ENCODE results near the gene ITSN1. TPM values are rescaled to one million over a fixed set of nuclear protein-coding genes. Genes with fewer than 3 reads are reported as not detected.
"Not testable (repeated sequence)": the region's sequence is repeated elsewhere in the genome, so short reads cannot be mapped to it uniquely, and the experiment has no call there.

ITSN1 gene
- total RNA-seq, 1 experiment from 2014 or later, result 10.9 TPM

DNA sequence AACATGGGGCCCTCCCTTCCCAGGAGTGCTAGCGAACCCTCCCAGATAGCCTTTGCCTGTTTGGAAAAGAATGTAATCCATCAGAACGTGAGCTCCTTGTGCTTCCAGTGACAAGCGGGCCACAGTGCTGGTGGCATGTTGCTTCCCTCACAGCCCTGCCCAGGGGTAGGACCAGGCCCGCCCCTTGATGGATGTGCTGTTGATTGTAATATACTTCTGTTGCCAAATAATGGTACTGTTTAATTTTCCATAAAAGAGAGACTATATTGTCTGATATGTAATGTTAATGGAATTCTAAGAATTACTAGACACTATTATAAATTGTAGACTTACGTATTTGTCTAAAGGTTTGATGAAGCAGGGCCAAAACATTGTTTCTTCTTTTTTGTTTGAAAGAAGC lies 256.9 kb downstream of the ITSN1 start:
- in situ Hi-C loops (cut with HindIII; ENCODE audit: low pct_unique_long_range_greater_than_20kb, low sequenced_read_pairs), result no loop called here
- DNase-seq (ENCODE audit: low read depth, low spot score), result no peak

- DNase-seq (ENCODE audit: low read depth, low spot score), result peak; percentile 82
- in situ Hi-C loops (cut with HindIII; ENCODE audit: low pct_unique_long_range_greater_than_20kb, low sequenced_read_pairs), result no loop called here
Measured at GRCh38 chr21:33901412-33902288, 259.3 kb downstream of the ITSN1 start.

DNA sequence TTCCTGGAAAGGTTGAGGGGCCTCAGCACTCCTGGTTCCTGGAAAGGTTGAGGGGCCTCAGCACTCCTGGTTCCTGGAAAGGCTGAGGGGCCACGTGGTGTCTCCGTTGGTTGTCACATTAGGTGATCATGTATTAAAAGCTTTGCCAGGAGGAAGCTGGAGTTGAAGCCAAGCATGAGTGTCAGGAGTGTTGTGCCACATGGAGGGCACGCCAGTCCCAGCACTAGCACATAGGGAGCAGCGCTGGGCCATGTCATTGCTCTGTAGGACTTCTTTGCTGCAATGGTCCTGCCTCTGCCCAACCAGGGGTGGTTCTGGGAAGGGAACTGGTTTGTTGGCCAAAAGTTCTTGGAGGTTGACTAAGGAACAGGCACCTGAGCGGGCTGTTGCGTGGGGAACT lies 260.0 kb downstream of the ITSN1 start:
- DNase-seq (ENCODE audit: low read depth, low spot score), result no peak
- in situ Hi-C loops (cut with HindIII; ENCODE audit: low pct_unique_long_range_greater_than_20kb, low sequenced_read_pairs), result no loop called here

DNA sequence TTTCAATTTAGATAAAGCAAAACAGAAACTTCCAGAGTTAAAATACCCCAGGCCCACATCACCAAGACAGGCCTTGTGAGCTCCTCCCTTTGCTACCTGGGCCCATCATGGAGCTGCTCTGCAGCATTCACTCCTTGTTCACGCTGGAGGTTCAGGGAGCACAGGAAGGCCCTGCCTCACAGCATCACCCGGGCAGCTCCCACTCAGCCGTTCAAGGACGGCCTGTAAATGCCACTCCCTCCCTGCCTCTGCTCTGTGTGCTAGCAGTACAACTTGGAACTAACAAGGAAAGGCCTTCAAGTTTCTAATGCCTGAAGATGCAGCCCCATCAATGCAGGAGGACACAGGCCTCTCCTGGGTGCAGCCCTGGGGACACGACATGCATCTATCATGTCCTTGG lies 261.7 kb downstream of the ITSN1 start:
- in situ Hi-C loops (cut with HindIII; ENCODE audit: low pct_unique_long_range_greater_than_20kb, low sequenced_read_pairs), result no loop called here
- no peak for DNase-seq (ENCODE audit: low read depth, low spot score)

GRCh38 chr21:33908760-33909159 lies 266.5 kb downstream of the ITSN1 start:
- in situ Hi-C loops (cut with HindIII; ENCODE audit: low pct_unique_long_range_greater_than_20kb, low sequenced_read_pairs), result no loop called here
- DNase-seq (ENCODE audit: low read depth, low spot score), result no peak

GRCh38 chr21:33909756-33910155 lies 267.5 kb downstream of the ITSN1 start:
- in situ Hi-C loops (cut with HindIII; ENCODE audit: low pct_unique_long_range_greater_than_20kb, low sequenced_read_pairs), result no loop called here
- no peak for DNase-seq (ENCODE audit: low read depth, low spot score)

DNA sequence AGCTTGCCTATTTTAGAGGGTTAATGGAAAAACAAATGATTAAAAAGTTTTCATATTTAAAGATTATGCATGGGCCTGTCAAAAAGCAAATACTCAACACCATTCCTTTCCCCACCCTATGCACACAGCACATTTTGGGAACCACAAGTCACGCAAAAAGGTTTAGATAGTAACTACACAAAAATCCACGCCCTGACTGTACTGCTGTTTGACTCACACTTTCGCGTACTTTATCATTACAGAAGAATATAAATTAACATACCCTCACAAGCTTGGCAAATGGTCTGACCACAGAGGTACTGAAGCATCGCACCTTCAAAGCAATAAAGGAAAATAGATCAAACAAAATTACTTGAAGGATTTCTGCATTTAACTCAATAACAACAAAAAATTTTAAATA lies 271.9 kb downstream of the ITSN1 start:
- DNase-seq (ENCODE audit: low read depth, low spot score), result no peak
- in situ Hi-C loops (cut with HindIII; ENCODE audit: low pct_unique_long_range_greater_than_20kb, low sequenced_read_pairs), result no loop called here

DNA sequence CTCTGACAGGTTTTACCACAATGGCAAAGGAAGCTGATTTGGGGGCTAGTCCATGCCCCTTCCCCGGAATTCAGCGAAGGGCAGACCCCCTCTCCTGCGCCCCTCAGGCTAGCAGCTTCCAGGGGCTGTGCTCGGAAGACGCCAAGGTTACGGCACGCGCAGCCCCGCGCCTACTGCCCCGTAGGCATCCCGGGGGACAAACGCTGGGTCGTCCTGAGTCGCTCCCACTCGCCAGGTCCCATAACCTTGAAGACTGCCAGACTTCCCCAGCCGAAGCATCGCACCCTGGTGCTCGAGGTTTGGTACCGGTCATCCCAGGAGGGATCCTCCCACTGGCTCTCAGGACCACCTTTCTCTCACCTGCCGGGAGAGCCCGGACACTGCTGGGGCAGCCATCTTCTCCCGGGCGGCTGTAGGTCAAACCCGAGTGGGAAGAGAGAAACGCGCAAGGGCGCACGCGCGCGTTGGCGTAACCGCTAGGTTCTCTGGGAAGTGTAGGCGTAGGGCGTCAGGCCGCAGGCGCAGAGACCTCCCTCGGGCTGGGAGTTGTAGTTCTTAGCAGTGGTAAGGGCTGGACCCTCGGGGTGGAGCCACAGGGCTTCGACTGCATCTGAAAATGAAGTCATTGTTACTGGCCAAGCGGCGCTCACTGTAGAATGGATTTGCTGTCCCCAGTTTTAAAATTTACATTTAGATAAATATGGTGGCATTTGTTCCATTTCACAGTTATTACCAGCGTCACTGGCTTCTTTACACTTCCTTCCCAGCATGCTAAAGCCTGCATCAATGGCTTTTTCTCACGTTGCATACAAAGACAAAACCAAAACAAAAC lies 273.3 kb downstream of the ITSN1 start, which contains the start of gene ATP5PO:
Gene ATP5PO, minus strand, starts transcription at position 437 of the 832 bp plus-strand sequence. Its CDS starts 41 bp downstream, at position 396.
- in situ Hi-C loops (cut with HindIII; ENCODE audit: low pct_unique_long_range_greater_than_20kb, low sequenced_read_pairs), result no loop called here
- peak; percentile 97 for DNase-seq (ENCODE audit: low read depth, low spot score)

DNA sequence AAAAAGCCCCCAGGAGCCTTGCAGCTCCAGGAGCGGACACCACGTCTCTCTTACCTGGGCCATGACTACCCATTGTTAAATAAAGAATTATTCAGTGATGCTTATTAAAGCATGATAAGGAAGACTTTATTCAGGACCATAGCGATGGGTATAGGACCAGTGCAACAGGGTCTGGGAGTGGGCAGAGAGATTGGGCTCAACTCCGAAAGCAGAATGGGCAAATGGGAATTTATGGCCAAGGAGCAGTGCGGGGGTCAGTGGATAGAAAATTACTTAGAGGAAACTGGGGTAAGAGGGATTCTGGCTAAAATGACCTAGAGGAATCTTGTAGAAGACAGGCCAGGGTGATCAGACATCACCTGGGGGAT lies 273.9 kb downstream of the ITSN1 start:
- in situ Hi-C loops (cut with HindIII; ENCODE audit: low pct_unique_long_range_greater_than_20kb, low sequenced_read_pairs), result no loop called here
- DNase-seq (ENCODE audit: low read depth, low spot score), result no peak

GRCh38 chr21:33917421-33917820 lies 275.1 kb downstream of the ITSN1 start:
- in situ Hi-C loops (cut with HindIII; ENCODE audit: low pct_unique_long_range_greater_than_20kb, low sequenced_read_pairs), result no loop called here

GRCh38 chr21:33924079-33924765 lies 281.9 kb downstream of the ITSN1 start:
- DNase-seq (ENCODE audit: low read depth, low spot score), result peak; percentile 86
- in situ Hi-C loops (cut with HindIII; ENCODE audit: low pct_unique_long_range_greater_than_20kb, low sequenced_read_pairs), result no loop called here

More at GRCh38 chr21:33917421-33917820, 275.1 kb downstream of the ITSN1 start:
- no peak for DNase-seq (ENCODE audit: low read depth, low spot score)

- in situ Hi-C loops (cut with HindIII; ENCODE audit: low pct_unique_long_range_greater_than_20kb, low sequenced_read_pairs), result no loop called here
- DNase-seq (ENCODE audit: low read depth, low spot score), result peak; percentile 16
Measured at GRCh38 chr21:33924766-33925100, 282.4 kb downstream of the ITSN1 start.

- in situ Hi-C loops (cut with HindIII; ENCODE audit: low pct_unique_long_range_greater_than_20kb, low sequenced_read_pairs); DNase-seq (ENCODE audit: low read depth, low spot score): not testable (repeated sequence)
Measured at GRCh38 chr21:33926248-33926647, 283.9 kb downstream of the ITSN1 start.

GRCh38 chr21:33931052-33931798 lies 288.9 kb downstream of the ITSN1 start:
- DNase-seq (ENCODE audit: low read depth, low spot score); in situ Hi-C loops (cut with HindIII; ENCODE audit: low pct_unique_long_range_greater_than_20kb, low sequenced_read_pairs): not testable (repeated sequence)

DNA sequence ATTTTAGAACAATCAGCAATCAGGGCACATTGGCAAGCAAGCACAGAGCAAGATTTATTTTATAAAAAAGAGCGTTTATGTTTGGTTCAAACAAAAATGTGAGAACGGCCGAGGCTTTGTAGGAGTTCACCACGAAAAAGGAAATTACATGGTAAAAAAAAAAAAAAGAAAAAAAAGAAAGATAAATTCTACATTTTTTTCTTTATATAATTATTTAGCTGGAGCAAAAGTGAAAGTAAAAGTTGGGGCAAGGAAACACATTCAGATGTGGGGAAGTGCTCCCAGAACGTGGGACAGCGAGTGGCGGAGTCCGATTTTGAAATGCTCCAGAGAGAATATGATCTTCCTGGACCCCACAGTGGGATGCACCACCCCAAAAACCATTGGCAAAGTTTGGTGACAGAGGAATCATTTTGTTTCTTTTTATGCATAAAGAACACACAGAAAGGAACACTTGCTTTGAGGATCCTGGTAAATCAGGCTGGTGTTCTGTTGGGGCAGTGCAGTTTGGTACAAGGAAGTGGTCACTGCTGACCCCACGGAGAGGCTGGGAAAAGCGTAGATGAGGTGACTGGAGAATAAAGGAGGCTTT lies 289.6 kb downstream of the ITSN1 start:
- DNase-seq (ENCODE audit: low read depth, low spot score), result no peak
- in situ Hi-C loops (cut with HindIII; ENCODE audit: low pct_unique_long_range_greater_than_20kb, low sequenced_read_pairs), result no loop called here

- DNase-seq (ENCODE audit: low read depth, low spot score), result no peak
- in situ Hi-C loops (cut with HindIII; ENCODE audit: low pct_unique_long_range_greater_than_20kb, low sequenced_read_pairs), result no loop called here
Measured at GRCh38 chr21:33932731-33933130, 290.4 kb downstream of the ITSN1 start.

Measured in SK-MEL-5 (cell line).